ENCODE results near the gene KLHL6. TPM values are rescaled to one million over a fixed set of nuclear protein-coding genes. Genes with fewer than 3 reads are reported as not detected.

Gene KLHL6
- total and polyA plus RNA-seq, 10 of the 15 experiments (the other 5 are each of a cell fraction or from before 2014, with no cell fraction given), result 4.0 to 91.8 (median 24.4) TPM

GRCh38 chr3:183494341-183494740 is 61.2 kb downstream of the KLHL6 start:
- no peak overlapping the region for H2AFZ ChIP-seq (ENCODE audit: control insufficient read depth, low read depth, low read length)
- no peaks in the 10 kb centered on the region; the same call in 2 of the 3 replicates for H3K9me3 ChIP-seq (replicated peaks; ENCODE audit: control insufficient read depth, insufficient read depth, low read length)
- RAD21 ChIA-PET (ENCODE audit: unreplicated experiment), result interaction anchor here (0.6 to 1.1 kb wide), 2 partner anchors 15 to 26 kb away, joined by 3 read pairs; no protein-coding TSS in a partner anchor
- ATAC-seq (no peak), FAIRE-seq (no peak), DNase-seq (ENCODE audit: low read depth, low spot score) (no peak)
- no peaks in the 10 kb centered on the region for H3K27me3 ChIP-seq (replicated peaks in 1 of 2; ENCODE audit: control insufficient read depth in 2 of 2, insufficient read depth in 2 of 2, low read length in 1 of 2)
- H4K20me1 ChIP-seq (ENCODE audit: control insufficient read depth, insufficient read depth), result no peaks in the 10 kb centered on the region
- H3K9ac ChIP-seq (ENCODE audit: control insufficient read depth, insufficient read depth, low read length), result no peak overlapping the region
- H3K4me1 ChIP-seq (ENCODE audit: control insufficient read depth, insufficient read depth, low read length), result no peaks in the 10 kb centered on the region
- SMC1A ChIA-PET (ENCODE audit: uncharacterized antibody, unreplicated experiment), result interaction anchor here (1.3 to 2.3 kb wide), 4 partner anchors 7 to 15 kb away, joined by 4 to 9 read pairs (median 6); no protein-coding TSS in a partner anchor
- no peak overlapping the region for H3K4me3 ChIP-seq
- CTCF ChIA-PET, result interaction anchor here (0.9 to 1.4 kb wide), 4 partner anchors 12 to 57 kb away, joined by 3 to 4 read pairs (median 4); no protein-coding TSS in a partner anchor
- WGBS (ENCODE audit: insufficient coverage, insufficient replicate concordance, low lambda C conversion rate, missing lambda C conversion rate), result 67% methylated on average over 2 of the region's 2 CpGs
- no peaks in the 10 kb centered on the region for H3K79me2 ChIP-seq (ENCODE audit: control insufficient read depth, insufficient read depth, low read length)
- no peak overlapping the region for H3K4me2 ChIP-seq (ENCODE audit: control insufficient read depth, insufficient read depth)
- peaks cover 0 to 20% of the 10 kb centered on the region in 2 experiments; a peak in 2 of 4 replicates for H3K36me3 ChIP-seq (ENCODE audit: control insufficient read depth in 2 of 2, insufficient read depth in 2 of 2, low read length in 1 of 2)
- no TSS peak for BruUV-seq (replicated peaks)
- TF ChIP-seq JUND (IDR thresholded peaks at IDR 0.05; ENCODE audit: low read depth, low read length) (no peak), CBX5 (IDR thresholded peaks at IDR 0.05; ENCODE audit: low read depth) (no peak), EP300 (IDR thresholded peaks at IDR 0.05; ENCODE audit: borderline replicate concordance in 1 of 2, control insufficient read depth in 1 of 2, low read depth in 2 of 2, low read length in 2 of 2) (no peak), TARDBP (IDR thresholded peaks at IDR 0.05; ENCODE audit: borderline replicate concordance) (no peak), STAT1 (conservative IDR thresholded peaks at IDR 0.05) (no peak), POLR2AphosphoS2 (IDR thresholded peaks at IDR 0.05; ENCODE audit: low read depth, low read length) (no peak), ZNF592 (IDR thresholded peaks at IDR 0.05) (no peak), PAX5 (IDR thresholded peaks at IDR 0.05; ENCODE audit: borderline replicate concordance, low read depth, low read length) (no peak)
- H3K27ac ChIP-seq (ENCODE audit: control insufficient read depth, insufficient read depth), result no peak overlapping the region
- in situ Hi-C loops (cut with MboI) (no loop called here), intact Hi-C loops (cut with micrococcal nuclease; ENCODE audit: unreplicated experiment) (no loop called here)
- POLR2A ChIA-PET, result interaction anchor here (2.1 kb wide), 1 partner anchor 9 kb away, joined by 8 read pairs; no protein-coding TSS in a partner anchor
